ENCODE measurements around the gene PSMB5. TPM values are rescaled to one million over a fixed set of nuclear protein-coding genes. Genes with fewer than 3 reads are reported as not detected.
A peak's percentile ranks its signal among the peaks of the same experiment; 100 is the strongest.

Gene PSMB5
- total RNA-seq, 2 donors from 2014 or later, result 102 to 121 TPM

- H3K4me3 Mint-ChIP-seq, result peak overlapping the region; percentile 66
- peaks cover 33 to 37% of the 10 kb centered on the region in 2 donors for H3K4me1 Mint-ChIP-seq (ENCODE audit: low read depth in 2 of 2)
- no peak for DNase-seq (ENCODE audit: low spot score)
- peak overlapping the region; percentile 57 to 72 for H3K27ac Mint-ChIP-seq
- no peak for ATAC-seq
- no peaks in the 10 kb centered on the region for H3K27me3 Mint-ChIP-seq
- no peaks in the 10 kb centered on the region for H3K9me3 Mint-ChIP-seq
- peaks cover 20% of the 10 kb centered on the region for H3K36me3 Mint-ChIP-seq
These were observed 33.4 kb upstream of the PSMB5 start for GRCh38 chr14:23067847-23068788.

GRCh38 chr14:23066855-23067744 lies 32.4 kb upstream of the PSMB5 start:
- H3K27me3 Mint-ChIP-seq, result no peaks in the 10 kb centered on the region
- no peaks in the 10 kb centered on the region for H3K9me3 Mint-ChIP-seq
- H3K4me1 Mint-ChIP-seq (ENCODE audit: low read depth in 2 of 2), result peaks cover 30 to 33% of the 10 kb centered on the region in 2 donors
- DNase-seq (ENCODE audit: low spot score) (no peak), ATAC-seq (no peak)
- no peak overlapping the region for H3K4me3 Mint-ChIP-seq
- H3K27ac Mint-ChIP-seq, result no peak overlapping the region
- peaks cover 26% of the 10 kb centered on the region for H3K36me3 Mint-ChIP-seq

GRCh38 chr14:23066368-23066767 lies 31.7 kb upstream of the PSMB5 start:
- no peaks in the 10 kb centered on the region for H3K27me3 Mint-ChIP-seq
- DNase-seq (ENCODE audit: low spot score) (no peak), ATAC-seq (no peak)

GRCh38 chr14:23063601-23064000 lies 28.9 kb upstream of the PSMB5 start:
- DNase-seq (ENCODE audit: low spot score) (no peak), ATAC-seq (no peak)
- Mint-ChIP-seq H3K4me3 (no peak overlapping the region), H3K9me3 (no peaks in the 10 kb centered on the region), H3K36me3 (peaks cover 26% of the 10 kb centered on the region), H3K27me3 (no peaks in the 10 kb centered on the region), H3K27ac (no peak overlapping the region), H3K4me1 (ENCODE audit: low read depth in 2 of 2) (peaks cover 7 to 13% of the 10 kb centered on the region in 2 donors)

More at GRCh38 chr14:23066368-23066767, 31.7 kb upstream of the PSMB5 start:
- Mint-ChIP-seq H3K27ac (no peak overlapping the region), H3K36me3 (peaks cover 26% of the 10 kb centered on the region), H3K9me3 (no peaks in the 10 kb centered on the region), H3K4me1 (ENCODE audit: low read depth in 2 of 2) (peaks cover 23 to 26% of the 10 kb centered on the region in 2 donors), H3K4me3 (no peak overlapping the region)

- ATAC-seq (no peak), DNase-seq (ENCODE audit: low spot score) (no peak)
- Mint-ChIP-seq H3K4me3 (no peak overlapping the region), H3K27me3 (no peaks in the 10 kb centered on the region), H3K36me3 (peaks cover 26% of the 10 kb centered on the region), H3K4me1 (ENCODE audit: low read depth in 2 of 2) (peaks cover 11 to 18% of the 10 kb centered on the region in 2 donors), H3K9me3 (no peaks in the 10 kb centered on the region), H3K27ac (no peak overlapping the region)
These were observed 27.3 kb upstream of the PSMB5 start for GRCh38 chr14:23062002-23062401.

GRCh38 chr14:23060536-23061260 lies 26.0 kb upstream of the PSMB5 start:
- H3K4me3 Mint-ChIP-seq, result no peak overlapping the region
- no peak overlapping the region for H3K27ac Mint-ChIP-seq
- peaks cover 21 to 26% of the 10 kb centered on the region in 2 donors for H3K4me1 Mint-ChIP-seq (ENCODE audit: low read depth in 2 of 2)
- H3K36me3 Mint-ChIP-seq, result peaks cover 21% of the 10 kb centered on the region
- no peak for DNase-seq (ENCODE audit: low spot score)
- H3K27me3 Mint-ChIP-seq, result peaks cover 4 to 7% of the 10 kb centered on the region in 2 donors
- ATAC-seq, result no peak
- H3K9me3 Mint-ChIP-seq, result no peaks in the 10 kb centered on the region

- Mint-ChIP-seq H3K4me1 (ENCODE audit: low read depth in 2 of 2) (peaks cover 21 to 24% of the 10 kb centered on the region in 2 donors), H3K4me3 (peak overlapping the region; percentile 32), H3K9me3 (no peaks in the 10 kb centered on the region), H3K27me3 (peaks cover 4 to 7% of the 10 kb centered on the region in 2 donors), H3K27ac (no peak overlapping the region), H3K36me3 (peaks cover 18% of the 10 kb centered on the region)
- no peak for DNase-seq (ENCODE audit: low spot score)
- ATAC-seq, result no peak
These were observed 24.2 kb upstream of the PSMB5 start for GRCh38 chr14:23058654-23059504.

GRCh38 chr14:23057757-23058653 lies 23.3 kb upstream of the PSMB5 start:
- Mint-ChIP-seq H3K4me1 (ENCODE audit: low read depth in 2 of 2) (peaks cover 23 to 24% of the 10 kb centered on the region in 2 donors), H3K27ac (no peak overlapping the region), H3K9me3 (no peaks in the 10 kb centered on the region), H3K4me3 (peak overlapping the region; percentile 62), H3K36me3 (peaks cover 12% of the 10 kb centered on the region), H3K27me3 (peaks cover 4 to 7% of the 10 kb centered on the region in 2 donors)
- DNase-seq (ENCODE audit: low spot score) (peak; percentile 92), ATAC-seq (peak; percentile 77 to 82)

- DNase-seq (ENCODE audit: low spot score) (peak; percentile 83), ATAC-seq (peak; percentile 87 to 88)
- no peaks in the 10 kb centered on the region for H3K9me3 Mint-ChIP-seq
- H3K27ac Mint-ChIP-seq, result peak within 1 kb of the TSS; percentile 42 to 63
- H3K27me3 Mint-ChIP-seq, result peaks cover 4 to 7% of the 10 kb centered on the region in 2 donors
- peaks cover 23 to 24% of the 10 kb centered on the region in 2 donors for H3K4me1 Mint-ChIP-seq (ENCODE audit: low read depth in 2 of 2)
- peak within 1 kb of the TSS; percentile 88 for H3K4me3 Mint-ChIP-seq
- H3K36me3 Mint-ChIP-seq, result peaks cover 6% of the 10 kb centered on the region
These were observed 22.5 kb upstream of the PSMB5 start, which contains the start of gene CDH24 for GRCh38 chr14:23056956-23057756. CDH24 (minus strand) TSS chr14:23057520; CDS start chr14:23055733, 1,787 bp downstream.

- peaks cover 6% of the 10 kb centered on the region for H3K36me3 Mint-ChIP-seq
- peak overlapping the region; percentile 42 to 63 for H3K27ac Mint-ChIP-seq
- peaks cover 4 to 7% of the 10 kb centered on the region in 2 donors for H3K27me3 Mint-ChIP-seq
- peak; percentile 81 for DNase-seq (ENCODE audit: low spot score)
- peak overlapping the region; percentile 88 for H3K4me3 Mint-ChIP-seq
- no peaks in the 10 kb centered on the region for H3K9me3 Mint-ChIP-seq
- peak; percentile 68 to 80 for ATAC-seq
- peaks cover 23 to 24% of the 10 kb centered on the region in 2 donors for H3K4me1 Mint-ChIP-seq (ENCODE audit: low read depth in 2 of 2)
These were observed 21.6 kb upstream of the PSMB5 start for GRCh38 chr14:23056145-23056955.
